Astrocyte (in vitro differentiated cells and primary cell): ENCODE data around the gene CINP.

ENCODE experiments used
- CTCF ChIP-seq: IDR thresholded peaks from 2 replicates; pipeline ENCODE4 v1.5.1; 2011; ENCODE audit warnings: low read depth, mild to moderate bottlenecking, inconsistent platforms, low read length, moderate library complexity; ENCODE audit not compliant: insufficient read depth
- EZH2 ChIP-seq: IDR thresholded peaks from 2 replicates; pipeline ENCODE4 v1.6.1; 2012; ENCODE audit warnings: mild to moderate bottlenecking, low read length, inconsistent platforms; ENCODE audit not compliant: insufficient read depth

GRCh38 chr14:102320033-102320660 lies 42.5 kb downstream of the CINP start:
- TF ChIP-seq EZH2 (no peak), CTCF (no peak)
